Measurements from ENCODE around the gene MID1. TPM values are rescaled to one million over a fixed set of nuclear protein-coding genes. Genes with fewer than 3 reads are reported as not detected.

The MID1 gene
- total RNA-seq, 4 donors from 2014 or later = 0.91 to 1.9 (median 1.8) TPM

- no peaks in the 10 kb centered on the region for H3K27me3 ChIP-seq
- H3K4me1 ChIP-seq = no peaks in the 10 kb centered on the region
- H3K27ac ChIP-seq = no peak overlapping the region
- H3K9me3 ChIP-seq = no peaks in the 10 kb centered on the region
- no peaks in the 10 kb centered on the region for H3K36me3 ChIP-seq
- no peak for ATAC-seq
- intact Hi-C loops (cut with DNase I; ENCODE audit: low total_unique reads) (no loop called here), in situ Hi-C loops (cut with MboI; ENCODE audit: low sequenced_read_pairs in 4 of 4) (no loop called here)
- DNase-seq = no peak
- H3K4me3 ChIP-seq = no peak overlapping the region
- TF ChIP-seq CTCF (IDR thresholded peaks at IDR 0.05 in 4 of 5, conservative IDR thresholded peaks at IDR 0.05 in 1 of 5) (no peak), POLR2A (IDR thresholded peaks at IDR 0.05) (no peak)
Measured at GRCh38 chrX:10414156-10414824, 206.1 kb downstream of the MID1 start.

GRCh38 chrX:10404436-10404835, 215.9 kb downstream of the MID1 start:
- Histone ChIP-seq H3K4me1 (no peaks in the 10 kb centered on the region), H3K27me3 (no peaks in the 10 kb centered on the region), H3K36me3 (no peaks in the 10 kb centered on the region), H3K9me3 (no peaks in the 10 kb centered on the region), H3K4me3 (no peak overlapping the region), H3K27ac (no peak overlapping the region)
- intact Hi-C loops (cut with DNase I; ENCODE audit: low total_unique reads) (no loop called here), in situ Hi-C loops (cut with MboI; ENCODE audit: low sequenced_read_pairs in 4 of 4) (no loop called here)
- ATAC-seq (no peak), DNase-seq (no peak)
- TF ChIP-seq CTCF (IDR thresholded peaks at IDR 0.05 in 4 of 5, conservative IDR thresholded peaks at IDR 0.05 in 1 of 5) = no peak

- Histone ChIP-seq H3K9me3 (no peaks in the 10 kb centered on the region), H3K36me3 (no peaks in the 10 kb centered on the region), H3K27ac (no peak overlapping the region), H3K4me1 (no peaks in the 10 kb centered on the region), H3K4me3 (no peak overlapping the region), H3K27me3 (no peaks in the 10 kb centered on the region)
- no peak for ATAC-seq
- in situ Hi-C loops (cut with MboI; ENCODE audit: low sequenced_read_pairs in 4 of 4) = no loop called here
- TF ChIP-seq CTCF (IDR thresholded peaks at IDR 0.05 in 4 of 5, conservative IDR thresholded peaks at IDR 0.05 in 1 of 5) = no peak
- TF ChIP-seq POLR2A (IDR thresholded peaks at IDR 0.05) = no peak
- DNase-seq = no peak
- intact Hi-C loops (cut with DNase I; ENCODE audit: low total_unique reads) = no loop called here
Measured at GRCh38 chrX:10401239-10401638, 219.1 kb downstream of the MID1 start.

- in situ Hi-C loops (cut with MboI; ENCODE audit: low sequenced_read_pairs in 4 of 4) = no loop called here
- ATAC-seq = no peak
Measured at GRCh38 chrX:10399043-10399741, 221.2 kb downstream of the MID1 start.

More at GRCh38 chrX:10399043-10399741, 221.2 kb downstream of the MID1 start:
- Histone ChIP-seq H3K4me1 (no peaks in the 10 kb centered on the region), H3K9me3 (no peaks in the 10 kb centered on the region), H3K27ac (no peak overlapping the region), H3K36me3 (no peaks in the 10 kb centered on the region), H3K4me3 (no peak overlapping the region), H3K27me3 (no peaks in the 10 kb centered on the region)
- TF ChIP-seq POLR2A (IDR thresholded peaks at IDR 0.05) (no peak), CTCF (IDR thresholded peaks at IDR 0.05 in 4 of 5, conservative IDR thresholded peaks at IDR 0.05 in 1 of 5) (no peak)
- intact Hi-C loops (cut with DNase I; ENCODE audit: low total_unique reads) = no loop called here
- DNase-seq = no peak

All from gastrocnemius medialis (tissue), 4 donors.